Transverse colon (tissue), 4 donors: ENCODE data around the gene TRPM8. TPM values are rescaled to one million over a fixed set of nuclear protein-coding genes. Genes with fewer than 3 reads are reported as not detected.
A peak's percentile ranks its signal among the peaks of the same experiment; 100 is the strongest.

ENCODE experiments used
- DNase-seq: peaks from one replicate; pipeline ENCODE4 v3.0.0-alpha.2; 2019
- H3K27ac ChIP-seq, 4 donors: fragments of 200-600 bp; sonication (generic); 2 replicates each; pipeline ENCODE4 v1.5.1; 2016 to 2018; ENCODE audit warnings: inconsistent platforms in 4 of 4
- H3K27me3 ChIP-seq: fragments of 200-600 bp; sonication (generic); 2 replicates; pipeline ENCODE4 v1.5.1; 2017; ENCODE audit warnings: inconsistent platforms
- H3K36me3 ChIP-seq, 4 donors: fragments of 200-600 bp; sonication (generic); 2 replicates each; pipeline ENCODE4 v1.5.1; 2017 to 2019; ENCODE audit warnings: inconsistent platforms in 4 of 4
- H3K4me1 ChIP-seq, 4 donors: fragments of 200-600 bp; sonication (generic); 2 replicates each; pipeline ENCODE4 v1.5.1; 2017 to 2020; ENCODE audit warnings: inconsistent platforms in 4 of 4
- H3K4me3 ChIP-seq, 4 donors: fragments of 200-600 bp; sonication (generic); 1 replicate in 1 of 4; 2 replicates in 3 of 4; pipeline versions ENCODE4 v1.5.1 to v1.6.1; 2017 to 2019; ENCODE audit warnings: inconsistent platforms in 4 of 4
- H3K9me3 ChIP-seq, 2 donors: fragments of 200-600 bp; sonication (generic); 2 replicates each; pipeline ENCODE4 v1.5.1; 2017 to 2019; ENCODE audit warnings: inconsistent platforms in 2 of 2
- CTCF ChIP-seq, 5 experiments: fragments of 200-600 bp in 3 of 5; fragments of 450-650 bp in 2 of 5; sonication (generic) in 3 of 5; IDR thresholded peaks; 1 replicate in 2 of 5; 2 replicates in 3 of 5; pipeline ENCODE4 v1.5.1; 2016 to 2017; ENCODE audit warnings: antibody characterized with exemption in 5 of 5, inconsistent platforms in 3 of 5, mild to moderate bottlenecking in 2 of 5, moderate library complexity in 1 of 5
- EP300 ChIP-seq: sonication (generic); formaldehyde crosslinking; IDR thresholded peaks from one replicate; pipeline ENCODE4 v1.6.1; 2017; ENCODE audit warnings: antibody characterized with exemption, low read depth
- POLR2A ChIP-seq: fragments of 450-650 bp; IDR thresholded peaks from one replicate; pipeline ENCODE4 v1.6.1; 2016; ENCODE audit warnings: antibody characterized with exemption, mild to moderate bottlenecking, moderate library complexity
- POLR2AphosphoS5 ChIP-seq, 3 donors: sonication (generic); formaldehyde crosslinking; IDR thresholded peaks; one replicate each; pipeline ENCODE4 v1.6.1; 2016; ENCODE audit warnings: antibody characterized with exemption in 3 of 3
- WGBS, 2 donors: methylation state at CpG; one replicate each; pipeline ENCODE4 v1.1.5; 2018; ENCODE audit warnings: low coverage in 1 of 2; 5-methylcytosine and 5-hydroxymethylcytosine counted together
- in situ Hi-C, 4 donors: fragments of 200-750 bp; cut with MboI; loops; one replicate each; pipeline versions ENCODE4 v1.15.0 to v1.15.1; 2017; ENCODE audit warnings: low sequenced_read_pairs in 3 of 4, low pct_ligation_motif_present in 1 of 4, low pct_unique_long_range_greater_than_20kb in 1 of 4
- intact Hi-C: fragments of 100-400 bp; cut with DNase I; formaldehyde crosslinking; loops from one replicate; pipeline ENCODE4 v1.15.1; 2023; ENCODE audit warnings: low total_unique reads
- total RNA-seq, 4 donors: library from RNA; depleted of rRNA; stranded (reverse); fragments of >200 nt; gene quantifications; one replicate each; pipeline ENCODE4 v1.1.0, GENCODE V29; 2016

Gene TRPM8
- total RNA-seq, 4 donors from 2014 or later: not detected

- Histone ChIP-seq H3K27me3 (peaks cover 18% of the 10 kb centered on the region), H3K9me3 (no peaks in the 10 kb centered on the region), H3K4me1 (no peaks in the 10 kb centered on the region), H3K36me3 (no peaks in the 10 kb centered on the region), H3K4me3 (no peak overlapping the region), H3K27ac (no peak overlapping the region)
- peak; percentile 20 for DNase-seq
- WGBS, 2 donors: 19 to 27% methylated on average over 2 to 4 of the region's 4 CpGs
- in situ Hi-C loops (no loop called here), intact Hi-C loops (no loop called here)
- TF ChIP-seq CTCF (IDR thresholded peaks at IDR 0.05): peak in 2 of 5 experiments; percentile 8
- no peak for TF ChIP-seq POLR2AphosphoS5 (IDR thresholded peaks at IDR 0.05)
These were observed 12.3 kb downstream of the TRPM8 start for GRCh38 chr2:233929352-233930022.

- WGBS, 2 donors: 88% methylated on average over 1 of the region's 1 CpG; no CpG with 5 or more reads in 1 of the 2 donors
- TF ChIP-seq POLR2A (no peak), CTCF (IDR thresholded peaks at IDR 0.05) (no peak), POLR2AphosphoS5 (IDR thresholded peaks at IDR 0.05) (no peak), EP300 (no peak)
- intact Hi-C loops (no loop called here), in situ Hi-C loops (no loop called here)
- no peak overlapping the region for H3K27ac ChIP-seq
- H3K4me1 ChIP-seq: peaks cover 0 to 6% (median 3%) of the 10 kb centered on the region in 4 donors
- no peaks in the 10 kb centered on the region for H3K9me3 ChIP-seq
- DNase-seq: no peak
- peaks cover 28% of the 10 kb centered on the region for H3K27me3 ChIP-seq
- no peaks in the 10 kb centered on the region for H3K36me3 ChIP-seq
- H3K4me3 ChIP-seq: no peak overlapping the region
These were observed 17.4 kb downstream of the TRPM8 start for GRCh38 chr2:233934524-233934923.

GRCh38 chr2:233935426-233935825, 18.3 kb downstream of the TRPM8 start:
- intact Hi-C loops (no loop called here), in situ Hi-C loops (no loop called here)
- TF ChIP-seq CTCF (IDR thresholded peaks at IDR 0.05): no peak
- Histone ChIP-seq H3K27ac (no peak overlapping the region), H3K36me3 (no peaks in the 10 kb centered on the region), H3K4me1 (peaks cover 0 to 6% (median 3%) of the 10 kb centered on the region in 4 donors), H3K4me3 (no peak overlapping the region), H3K27me3 (peaks cover 34% of the 10 kb centered on the region), H3K9me3 (no peaks in the 10 kb centered on the region)
- WGBS, 2 donors: 77% methylated on average over 1 of the region's 1 CpG; no CpG with 5 or more reads in 1 of the 2 donors
- no peak for DNase-seq

- no peaks in the 10 kb centered on the region for H3K36me3 ChIP-seq
- TF ChIP-seq CTCF (IDR thresholded peaks at IDR 0.05) (no peak), EP300 (no peak), POLR2AphosphoS5 (IDR thresholded peaks at IDR 0.05) (no peak), POLR2A (no peak)
- H3K27ac ChIP-seq: no peak overlapping the region
- no peak for DNase-seq
- in situ Hi-C loops: no loop called here
- H3K27me3 ChIP-seq: peaks cover 34% of the 10 kb centered on the region
- 81 to 83% methylated on average over 7 of the region's 7 CpGs for WGBS, 2 donors
- peaks cover 0 to 6% (median 4%) of the 10 kb centered on the region in 4 donors for H3K4me1 ChIP-seq
- intact Hi-C loops: no loop called here
- no peaks in the 10 kb centered on the region for H3K9me3 ChIP-seq
- no peak overlapping the region for H3K4me3 ChIP-seq
These were observed 18.9 kb downstream of the TRPM8 start for GRCh38 chr2:233936089-233936488.
